Measurements from ENCODE around the gene PAN3.
A peak's percentile ranks its signal among the peaks of the same experiment; 100 is the strongest.

- TF ChIP-seq ELF4 (IDR thresholded peaks at IDR 0.05), result no peak
- no peak for TF ChIP-seq LEF1 (IDR thresholded peaks at IDR 0.05; ENCODE audit: borderline replicate concordance)
- no peak for TF ChIP-seq FOXM1 (IDR thresholded peaks at IDR 0.05; ENCODE audit: borderline replicate concordance)
- peak; percentile 18; the same call in 1 of the 2 replicates for TF ChIP-seq ZNF384 (IDR thresholded peaks at IDR 0.05)
- no peak for TF ChIP-seq TARDBP (IDR thresholded peaks at IDR 0.05)
- TF ChIP-seq SUZ12 (IDR thresholded peaks at IDR 0.05), result no peak
- TF ChIP-seq CTBP1 (IDR thresholded peaks at IDR 0.05; ENCODE audit: borderline replicate concordance), result peak; percentile 85
- no peak for TF ChIP-seq FOXK2 (IDR thresholded peaks at IDR 0.05)
These were observed 199.0 kb downstream of the PAN3 start for GRCh38 chr13:28337166-28338005.
